Stomach smooth muscle (tissue), 2 donors: ENCODE data around the gene NSDHL.

Experiments
- H3K27ac ChIP-seq: one replicate; pipeline ENCODE4 v1.7.0; 2013; ENCODE audit warnings: mild to moderate bottlenecking, low read length, inconsistent platforms
- H3K27me3 ChIP-seq, 2 donors: one replicate each; pipeline ENCODE4 v1.7.0; 2013; ENCODE audit warnings: low read length in 2 of 2; ENCODE audit not compliant: insufficient read depth in 2 of 2, control insufficient read depth in 1 of 2
- H3K36me3 ChIP-seq, 2 donors: one replicate each; pipeline ENCODE4 v1.7.0; 2013; ENCODE audit warnings: low read length in 2 of 2; ENCODE audit not compliant: control insufficient read depth in 2 of 2, insufficient read depth in 2 of 2
- H3K4me1 ChIP-seq: one replicate; pipeline ENCODE4 v1.7.0; 2013; ENCODE audit warnings: low read length; ENCODE audit not compliant: control insufficient read depth, insufficient read depth
- H3K4me3 ChIP-seq, 2 donors: one replicate each; pipeline ENCODE4 v1.7.0; 2013; ENCODE audit warnings: low read length in 2 of 2
- H3K9ac ChIP-seq, 2 donors: one replicate each; pipeline ENCODE4 v1.7.0; 2013; ENCODE audit warnings: low read length in 2 of 2, mild to moderate bottlenecking in 1 of 2
- H3K9me3 ChIP-seq, 2 donors: one replicate each; pipeline ENCODE4 v1.7.0; 2013; ENCODE audit warnings: low read length in 2 of 2; ENCODE audit not compliant: control insufficient read depth in 2 of 2
- donor health status: healthy.
- donor health status: Pancreatic carcinoma.

Gene NSDHL

GRCh38 chrX:152843852-152844251 lies 13.0 kb downstream of the NSDHL start:
- H3K36me3 ChIP-seq = no peaks in the 10 kb centered on the region
- no peak overlapping the region for H3K4me3 ChIP-seq
- H3K4me1 ChIP-seq = no peaks in the 10 kb centered on the region
- H3K27me3 ChIP-seq = peaks cover 0 to 2% of the 10 kb centered on the region in 2 donors
- no peak overlapping the region for H3K27ac ChIP-seq
- no peak overlapping the region for H3K9ac ChIP-seq
- peaks cover 0 to 2% of the 10 kb centered on the region in 2 donors for H3K9me3 ChIP-seq

- Histone ChIP-seq H3K4me1 (no peaks in the 10 kb centered on the region), H3K9ac (no peak overlapping the region), H3K36me3 (no peaks in the 10 kb centered on the region), H3K4me3 (no peak overlapping the region), H3K9me3 (peaks cover 0 to 2% of the 10 kb centered on the region in 2 donors), H3K27me3 (peaks cover 0 to 2% of the 10 kb centered on the region in 2 donors), H3K27ac (no peak overlapping the region)
Observed at GRCh38 chrX:152844256-152844655, 13.4 kb downstream of the NSDHL start.

- Histone ChIP-seq H3K27me3 (peaks cover 0 to 2% of the 10 kb centered on the region in 2 donors), H3K27ac (no peak overlapping the region), H3K9ac (no peak overlapping the region), H3K4me3 (no peak overlapping the region), H3K4me1 (no peaks in the 10 kb centered on the region), H3K9me3 (peaks cover 0 to 2% of the 10 kb centered on the region in 2 donors), H3K36me3 (peaks cover 0 to 2% of the 10 kb centered on the region in 2 donors)
Observed at GRCh38 chrX:152845618-152846240, 14.9 kb downstream of the NSDHL start.

GRCh38 chrX:152847281-152847680 lies 16.4 kb downstream of the NSDHL start:
- H3K27ac ChIP-seq = no peak overlapping the region
- H3K27me3 ChIP-seq = peaks cover 0 to 3% of the 10 kb centered on the region in 2 donors
- H3K4me3 ChIP-seq = no peak overlapping the region
- no peaks in the 10 kb centered on the region for H3K4me1 ChIP-seq
- H3K36me3 ChIP-seq = peaks cover 0 to 11% of the 10 kb centered on the region in 2 donors
- H3K9ac ChIP-seq = no peak overlapping the region
- H3K9me3 ChIP-seq = no peaks in the 10 kb centered on the region

- no peaks in the 10 kb centered on the region for H3K4me1 ChIP-seq
- H3K9ac ChIP-seq = no peak overlapping the region
- H3K9me3 ChIP-seq = no peaks in the 10 kb centered on the region
- peaks cover 0 to 15% of the 10 kb centered on the region in 2 donors for H3K36me3 ChIP-seq
- H3K27me3 ChIP-seq = peaks cover 0 to 3% of the 10 kb centered on the region in 2 donors
- no peak overlapping the region for H3K27ac ChIP-seq
- H3K4me3 ChIP-seq = no peak overlapping the region
Observed at GRCh38 chrX:152850465-152850864, 19.6 kb downstream of the NSDHL start.

GRCh38 chrX:152853986-152854385 lies 23.1 kb downstream of the NSDHL start:
- Histone ChIP-seq H3K9me3 (no peaks in the 10 kb centered on the region), H3K27ac (no peak overlapping the region), H3K4me3 (no peak overlapping the region), H3K27me3 (peaks cover 0 to 2% of the 10 kb centered on the region in 2 donors), H3K36me3 (peaks cover 0 to 18% of the 10 kb centered on the region in 2 donors), H3K9ac (no peak overlapping the region), H3K4me1 (no peaks in the 10 kb centered on the region)

GRCh38 chrX:152861116-152861515 lies 30.3 kb downstream of the NSDHL start:
- no peak overlapping the region for H3K4me3 ChIP-seq
- H3K9ac ChIP-seq = no peak overlapping the region
- no peaks in the 10 kb centered on the region for H3K4me1 ChIP-seq
- no peaks in the 10 kb centered on the region for H3K9me3 ChIP-seq
- peaks cover 0 to 2% of the 10 kb centered on the region in 2 donors for H3K27me3 ChIP-seq
- no peak overlapping the region for H3K27ac ChIP-seq
- H3K36me3 ChIP-seq = peaks cover 6 to 18% of the 10 kb centered on the region in 2 donors

- Histone ChIP-seq H3K4me3 (no peak overlapping the region), H3K36me3 (peaks cover 6 to 22% of the 10 kb centered on the region in 2 donors), H3K9me3 (peaks cover 0 to 2% of the 10 kb centered on the region in 2 donors), H3K4me1 (no peaks in the 10 kb centered on the region), H3K27me3 (peaks cover 0 to 2% of the 10 kb centered on the region in 2 donors), H3K9ac (no peak overlapping the region), H3K27ac (no peak overlapping the region)
Observed at GRCh38 chrX:152861826-152862225, 31.0 kb downstream of the NSDHL start.

GRCh38 chrX:152865232-152865920 lies 34.5 kb downstream of the NSDHL start:
- Histone ChIP-seq H3K4me3 (no peak overlapping the region), H3K27me3 (peaks cover 0 to 4% of the 10 kb centered on the region in 2 donors), H3K36me3 (peaks cover 10 to 27% of the 10 kb centered on the region in 2 donors), H3K9me3 (peaks cover 0 to 2% of the 10 kb centered on the region in 2 donors), H3K9ac (no peak overlapping the region), H3K4me1 (no peaks in the 10 kb centered on the region), H3K27ac (no peak overlapping the region)

- peaks cover 0 to 2% of the 10 kb centered on the region in 2 donors for H3K9me3 ChIP-seq
- no peaks in the 10 kb centered on the region for H3K4me1 ChIP-seq
- no peak overlapping the region for H3K4me3 ChIP-seq
- peaks cover 10 to 27% of the 10 kb centered on the region in 2 donors for H3K36me3 ChIP-seq
- H3K27ac ChIP-seq = no peak overlapping the region
- H3K9ac ChIP-seq = no peak overlapping the region
- H3K27me3 ChIP-seq = peaks cover 0 to 4% of the 10 kb centered on the region in 2 donors
Observed at GRCh38 chrX:152866386-152866785, 35.5 kb downstream of the NSDHL start.

GRCh38 chrX:152869972-152870371 lies 39.1 kb downstream of the NSDHL start:
- Histone ChIP-seq H3K27me3 (peaks cover 0 to 4% of the 10 kb centered on the region in 2 donors), H3K9me3 (peaks cover 0 to 2% of the 10 kb centered on the region in 2 donors), H3K27ac (no peak overlapping the region), H3K4me1 (no peaks in the 10 kb centered on the region), H3K36me3 (peaks cover 4 to 19% of the 10 kb centered on the region in 2 donors), H3K4me3 (no peak overlapping the region), H3K9ac (no peak overlapping the region)
